Panc1 (cell line): ENCODE measurements around the gene F8A1. TPM values are rescaled to one million over a fixed set of nuclear protein-coding genes. Genes with fewer than 3 reads are reported as not detected.

Experiments used
- ATAC-seq: fragments of 200-7000 bp; cut with Tn5 transposase; 2 replicates; pipeline ENCODE4 v1.9.1; 2020; ENCODE audit warnings: mild to moderate bottlenecking, moderate library complexity
- BruUV-seq: library from RNA; stranded (reverse); fragments of 400-500 nt; replicated peaks from 2 replicates; lab custom pipeline; 2021; lab: Mats Ljungman, UMichigan
- CTCF ChIA-PET: fragments of 300-600 bp; sonication (Branson Sonifier 250); formaldehyde crosslinking; loops from one replicate; lab custom pipeline; 2022; ENCODE audit warnings: antibody characterized with exemption; lab: Charles Lee
- POLR2A ChIA-PET: fragments of 300-600 bp; sonication (Branson Sonifier 250); formaldehyde crosslinking; loops from one replicate; lab custom pipeline; 2022; ENCODE audit warnings: antibody characterized with exemption; lab: Charles Lee
- DNase-seq: peaks from one replicate; pipeline ENCODE4 v3.0.0-alpha.2; 2010; ENCODE audit warnings: low read depth, low spot score
- H3K27ac ChIP-seq: 2 replicates; pipeline ENCODE4 v1.5.1; 2011; ENCODE audit warnings: mild to moderate bottlenecking, low read length, inconsistent platforms
- H3K27me3 ChIP-seq: fragments of 200-500 bp; sonication (Bioruptor generic); 2 replicates; pipeline ENCODE4 v1.6.0; 2014; ENCODE audit warnings: low read length, inconsistent platforms; ENCODE audit not compliant: control insufficient read depth, insufficient read depth
- H3K36me3 ChIP-seq: fragments of 200-500 bp; sonication (Bioruptor generic); 2 replicates; pipeline ENCODE4 v1.5.1; 2014; ENCODE audit warnings: inconsistent platforms, mild to moderate bottlenecking, low read length, moderate library complexity; ENCODE audit not compliant: control insufficient read depth, insufficient read depth
- H3K4me1 ChIP-seq: 2 replicates; pipeline ENCODE4 v1.5.1; 2011; ENCODE audit warnings: inconsistent platforms, mild to moderate bottlenecking, low read length, moderate library complexity; ENCODE audit not compliant: control insufficient read depth, insufficient read depth
- H3K4me3 ChIP-seq, 2 experiments: 2 replicates each; pipeline ENCODE4 v1.5.1; 2011 to 2012; ENCODE audit warnings: low read depth in 2 of 2, low read length in 2 of 2, mild to moderate bottlenecking in 2 of 2, inconsistent platforms in 1 of 2, moderate library complexity in 1 of 2
- H3K9me3 ChIP-seq: fragments of 200-500 bp; sonication (Bioruptor generic); 2 replicates; pipeline ENCODE4 v1.5.1; 2014; ENCODE audit warnings: low read depth, mild to moderate bottlenecking, inconsistent platforms, low read length, moderate library complexity; ENCODE audit not compliant: control insufficient read depth, insufficient read depth
- CTCF ChIP-seq: fragments of 450-650 bp; IDR thresholded peaks from 2 replicates; pipeline ENCODE4 v1.5.1; 2017; ENCODE audit warnings: mild to moderate bottlenecking
- POLR2AphosphoS5 ChIP-seq: IDR thresholded peaks from 2 replicates; pipeline ENCODE4 v1.6.1; 2012; ENCODE audit warnings: mild to moderate bottlenecking, low read depth, low read length, moderate library complexity
- SIN3A ChIP-seq: IDR thresholded peaks from 2 replicates; pipeline ENCODE4 v1.6.1; 2012; ENCODE audit warnings: low read depth, mild to moderate bottlenecking, low read length, moderate library complexity, borderline replicate concordance; ENCODE audit not compliant: insufficient read depth
- TCF7L2 ChIP-seq: IDR thresholded peaks from 2 replicates; pipeline ENCODE4 v1.6.1; 2011; ENCODE audit warnings: mild to moderate bottlenecking, low read depth, low read length, inconsistent platforms
- in situ Hi-C: cut with HindIII; loops from 2 replicates; pipeline ENCODE4 v1.10.0; 2016; ENCODE audit warnings: low sequenced_read_pairs, low pct_unique_long_range_greater_than_20kb
- intact Hi-C: fragments of 100-400 bp; cut with micrococcal nuclease; formaldehyde crosslinking; loops from one replicate; pipeline ENCODE4 v1.10.0; 2022; ENCODE audit not compliant: unreplicated experiment
- total RNA-seq: library from RNA; stranded (reverse); gene quantifications from one replicate; pipeline ENCODE4 v1.2.1, GENCODE V29; 2021; ENCODE audit not compliant: unreplicated experiment
- TF ChIP-seq, protein P1 (sequence below), 2 experiments: IDR thresholded peaks; 2 replicates each; pipeline ENCODE4 v1.6.1; 2011 to 2012; ENCODE audit warnings: low read depth in 2 of 2, control low read depth in 1 of 2, low read length in 1 of 2, mild to moderate bottlenecking in 1 of 2, moderate library complexity in 1 of 2; ENCODE audit not compliant: insufficient read depth in 1 of 2

Gene F8A1
- total RNA-seq, 1 experiment from 2014 or later: 122 TPM

DNA sequence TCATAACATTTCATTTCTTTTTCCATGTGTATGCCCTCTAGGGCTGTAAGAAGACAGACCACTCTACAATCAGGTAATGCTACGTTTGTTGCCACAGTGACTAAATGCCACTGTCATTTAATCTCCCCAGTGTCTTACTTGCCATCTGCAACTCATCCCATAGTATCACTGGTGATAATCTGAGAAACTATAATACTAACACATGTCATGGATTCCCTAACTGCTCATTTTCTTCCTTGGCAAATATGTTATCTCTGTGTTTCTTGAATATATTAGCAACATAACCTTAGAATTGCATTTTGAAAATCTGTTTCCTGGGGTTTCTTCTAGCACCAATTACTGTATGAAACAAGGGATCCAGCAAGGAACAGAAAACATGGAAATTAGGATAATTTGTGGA lies 6.1 kb downstream of the F8A1 start:
- Histone ChIP-seq H3K9me3 (no peaks in the 10 kb centered on the region), H3K36me3 (no peaks in the 10 kb centered on the region), H3K27me3 (no peaks in the 10 kb centered on the region), H3K4me1 (peaks cover 10% of the 10 kb centered on the region; the same call in 1 of the 2 replicates), H3K27ac (no peak overlapping the region), H3K4me3 (no peak overlapping the region)
- in situ Hi-C loops: no loop called here
- intact Hi-C loops: no loop called here
- TF ChIP-seq TCF7L2: no peak
- no peak for TF ChIP-seq POLR2AphosphoS5
- TF ChIP-seq CTCF: no peak
- TF ChIP-seq, protein P1, sequence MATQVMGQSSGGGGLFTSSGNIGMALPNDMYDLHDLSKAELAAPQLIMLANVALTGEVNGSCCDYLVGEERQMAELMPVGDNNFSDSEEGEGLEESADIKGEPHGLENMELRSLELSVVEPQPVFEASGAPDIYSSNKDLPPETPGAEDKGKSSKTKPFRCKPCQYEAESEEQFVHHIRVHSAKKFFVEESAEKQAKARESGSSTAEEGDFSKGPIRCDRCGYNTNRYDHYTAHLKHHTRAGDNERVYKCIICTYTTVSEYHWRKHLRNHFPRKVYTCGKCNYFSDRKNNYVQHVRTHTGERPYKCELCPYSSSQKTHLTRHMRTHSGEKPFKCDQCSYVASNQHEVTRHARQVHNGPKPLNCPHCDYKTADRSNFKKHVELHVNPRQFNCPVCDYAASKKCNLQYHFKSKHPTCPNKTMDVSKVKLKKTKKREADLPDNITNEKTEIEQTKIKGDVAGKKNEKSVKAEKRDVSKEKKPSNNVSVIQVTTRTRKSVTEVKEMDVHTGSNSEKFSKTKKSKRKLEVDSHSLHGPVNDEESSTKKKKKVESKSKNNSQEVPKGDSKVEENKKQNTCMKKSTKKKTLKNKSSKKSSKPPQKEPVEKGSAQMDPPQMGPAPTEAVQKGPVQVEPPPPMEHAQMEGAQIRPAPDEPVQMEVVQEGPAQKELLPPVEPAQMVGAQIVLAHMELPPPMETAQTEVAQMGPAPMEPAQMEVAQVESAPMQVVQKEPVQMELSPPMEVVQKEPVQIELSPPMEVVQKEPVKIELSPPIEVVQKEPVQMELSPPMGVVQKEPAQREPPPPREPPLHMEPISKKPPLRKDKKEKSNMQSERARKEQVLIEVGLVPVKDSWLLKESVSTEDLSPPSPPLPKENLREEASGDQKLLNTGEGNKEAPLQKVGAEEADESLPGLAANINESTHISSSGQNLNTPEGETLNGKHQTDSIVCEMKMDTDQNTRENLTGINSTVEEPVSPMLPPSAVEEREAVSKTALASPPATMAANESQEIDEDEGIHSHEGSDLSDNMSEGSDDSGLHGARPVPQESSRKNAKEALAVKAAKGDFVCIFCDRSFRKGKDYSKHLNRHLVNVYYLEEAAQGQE (IDR thresholded peaks at IDR 0.05; ENCODE audit: insufficient read depth in 1 of 2, low read depth in 2 of 2, low read length in 1 of 2): no peak
- TF ChIP-seq SIN3A: no peak
- DNase-seq (no peak), ATAC-seq (no peak)
- POLR2A ChIA-PET: no interaction called here
- no TSS peak for BruUV-seq
- CTCF ChIA-PET: no interaction called here

GRCh38 chrX:154900323-154900722 lies 14.2 kb downstream of the F8A1 start:
- ChIA-PET CTCF (no interaction called here), POLR2A (interaction anchor here (0.6 kb wide), 1 partner anchor 126 kb away, joined by 3 read pairs; the partner anchor contains the start of gene FUNDC2)
- no peaks in the 10 kb centered on the region for H3K4me1 ChIP-seq
- H3K4me3 ChIP-seq: no peak overlapping the region
- no peak for DNase-seq
- in situ Hi-C loops (no loop called here), intact Hi-C loops (no loop called here)
- H3K27me3 ChIP-seq: no peaks in the 10 kb centered on the region; the same call in 1 of the 2 replicates
- H3K27ac ChIP-seq: no peak overlapping the region
- ATAC-seq: no peak
- no TSS peak for BruUV-seq
- TF ChIP-seq CTCF (no peak), TCF7L2 (no peak), SIN3A (no peak), POLR2AphosphoS5 (no peak)
- TF ChIP-seq, protein P1 (IDR thresholded peaks at IDR 0.05; ENCODE audit: insufficient read depth in 1 of 2, low read depth in 2 of 2, low read length in 1 of 2): no peak
- no peaks in the 10 kb centered on the region for H3K36me3 ChIP-seq
- no peaks in the 10 kb centered on the region for H3K9me3 ChIP-seq
